Liver (tissue), 9 donors: ENCODE measurements around the gene ENTR1. TPM values are rescaled to one million over a fixed set of nuclear protein-coding genes. Genes with fewer than 3 reads are reported as not detected.
"Not testable (repeated sequence)": the region's sequence is repeated elsewhere in the genome, so short reads cannot be mapped to it uniquely, and the experiment has no call there.

Experiments used
- DNase-seq: peaks from one replicate; pipeline ENCODE4 v3.0.0-alpha.2; 2017; ENCODE audit warnings: low spot score
- H3K27ac ChIP-seq, 2 donors: one replicate each; pipeline ENCODE4 v1.7.0; 2013; ENCODE audit warnings: inconsistent platforms in 2 of 2, low read length in 2 of 2, control low read depth in 1 of 2, low read depth in 1 of 2, mild to moderate bottlenecking in 1 of 2
- H3K27me3 ChIP-seq, 4 donors: one replicate each; pipeline versions ENCODE4 v1.6.1 to v1.7.0; 2013; ENCODE audit warnings: low read length in 3 of 4, inconsistent platforms in 1 of 4, mild to moderate bottlenecking in 1 of 4, moderate library complexity in 1 of 4; ENCODE audit not compliant: control insufficient read depth in 4 of 4, insufficient read depth in 4 of 4
- H3K36me3 ChIP-seq, 4 donors: one replicate each; pipeline versions ENCODE4 v1.6.1 to v1.7.0; 2013; ENCODE audit warnings: low read length in 3 of 4, mild to moderate bottlenecking in 3 of 4, low read depth in 1 of 4, moderate library complexity in 1 of 4; ENCODE audit not compliant: control insufficient read depth in 4 of 4, insufficient read depth in 3 of 4
- H3K4me1 ChIP-seq, 4 donors: one replicate each; pipeline versions ENCODE4 v1.6.1 to v1.7.0; 2013; ENCODE audit warnings: low read length in 3 of 4, mild to moderate bottlenecking in 3 of 4, moderate library complexity in 1 of 4; ENCODE audit not compliant: control insufficient read depth in 4 of 4, insufficient read depth in 4 of 4
- H3K4me3 ChIP-seq, 3 donors: one replicate each; pipeline versions ENCODE4 v1.6.1 to v1.7.0; 2013; ENCODE audit warnings: low read length in 3 of 3, control low read depth in 1 of 3, low read depth in 1 of 3, mild to moderate bottlenecking in 1 of 3
- H3K9ac ChIP-seq, 2 donors: one replicate each; pipeline ENCODE4 v1.7.0; 2013; ENCODE audit warnings: low read length in 2 of 2, mild to moderate bottlenecking in 2 of 2, moderate library complexity in 2 of 2, control low read depth in 1 of 2, low read depth in 1 of 2
- H3K9me3 ChIP-seq, 4 donors: one replicate each; pipeline versions ENCODE4 v1.6.1 to v1.7.0; 2013; ENCODE audit warnings: low read length in 3 of 4; ENCODE audit not compliant: control insufficient read depth in 4 of 4
- ATF3 ChIP-seq: IDR thresholded peaks from 2 replicates; pipeline ENCODE4 v1.6.1; 2016; ENCODE audit warnings: antibody characterized with exemption
- CTCF ChIP-seq: fragments of 150-350 bp; IDR thresholded peaks from 2 replicates; pipeline ENCODE4 v1.5.1; 2017; ENCODE audit warnings: improper control_type of control experiment, low read depth, low read length; ENCODE audit not compliant: missing input control
- EGR1 ChIP-seq, 2 donors: IDR thresholded peaks; 2 replicates each; pipeline ENCODE4 v1.6.1; 2016 to 2018; ENCODE audit warnings: antibody characterized with exemption in 2 of 2, low read depth in 2 of 2
- FOXA1 ChIP-seq: IDR thresholded peaks from 2 replicates; pipeline ENCODE4 v1.6.1; 2016; ENCODE audit warnings: antibody characterized with exemption
- FOXA2 ChIP-seq: IDR thresholded peaks from 2 replicates; pipeline ENCODE4 v1.6.1; 2016; ENCODE audit warnings: antibody characterized with exemption
- GABPA ChIP-seq, 2 donors: IDR thresholded peaks in 1 of 2; conservative IDR thresholded peaks in 1 of 2; 2 replicates each; pipeline ENCODE4 v1.6.1; 2016; ENCODE audit warnings: antibody characterized with exemption in 2 of 2, mild to moderate bottlenecking in 1 of 2, moderate library complexity in 1 of 2
- HNF4A ChIP-seq, 2 donors: conservative IDR thresholded peaks; 2 replicates each; pipeline ENCODE4 v1.6.1; 2016; ENCODE audit warnings: antibody characterized with exemption in 2 of 2, mild to moderate bottlenecking in 2 of 2
- HNF4G ChIP-seq: IDR thresholded peaks from 2 replicates; pipeline ENCODE4 v1.6.1; 2016; ENCODE audit warnings: antibody characterized with exemption
- JUND ChIP-seq, 2 donors: IDR thresholded peaks; 2 replicates each; pipeline ENCODE4 v1.6.1; 2016; ENCODE audit warnings: antibody characterized with exemption in 2 of 2
- MAX ChIP-seq: IDR thresholded peaks from 2 replicates; pipeline ENCODE4 v1.6.1; 2016; ENCODE audit warnings: antibody characterized with exemption
- NR2F2 ChIP-seq: IDR thresholded peaks from 2 replicates; pipeline ENCODE4 v1.6.1; 2016; ENCODE audit warnings: antibody characterized with exemption
- RAD21 ChIP-seq, 2 donors: IDR thresholded peaks; 2 replicates each; pipeline ENCODE4 v1.6.1; 2016; ENCODE audit warnings: antibody characterized with exemption in 2 of 2, mild to moderate bottlenecking in 2 of 2
- REST ChIP-seq: IDR thresholded peaks from 2 replicates; pipeline ENCODE4 v1.6.1; 2016; ENCODE audit warnings: antibody characterized with exemption, mild to moderate bottlenecking
- RXRA ChIP-seq, 2 donors: IDR thresholded peaks; 2 replicates each; pipeline ENCODE4 v1.6.1; 2017 to 2018; ENCODE audit warnings: antibody characterized with exemption in 2 of 2, mild to moderate bottlenecking in 1 of 2
- SP1 ChIP-seq: IDR thresholded peaks from 2 replicates; pipeline ENCODE4 v1.6.1; 2018; ENCODE audit warnings: antibody characterized with exemption, mild to moderate bottlenecking
- TAF1 ChIP-seq: conservative IDR thresholded peaks from 2 replicates; pipeline ENCODE4 v1.6.1; 2016; ENCODE audit warnings: antibody characterized with exemption, mild to moderate bottlenecking
- YY1 ChIP-seq: IDR thresholded peaks from 2 replicates; pipeline ENCODE4 v1.6.1; 2016; ENCODE audit warnings: antibody characterized with exemption, mild to moderate bottlenecking
- ZBTB33 ChIP-seq: IDR thresholded peaks from 2 replicates; pipeline ENCODE4 v1.6.1; 2016; ENCODE audit warnings: antibody characterized with exemption
- WGBS: extraction: QIAGEN DNeasy Blood & Tissue Kit; methylation state at CpG from one replicate; pipeline ENCODE4 v1.1.7; 2013; 5-methylcytosine and 5-hydroxymethylcytosine counted together
- polyA plus RNA-seq, 2 donors: library from polyadenylated mRNA; stranded (reverse) in 1 of 2; unstranded in 1 of 2; fragments of 200-250 nt in 1 of 2; fragments of >200 nt in 1 of 2; fragmentation: Nextera tagmentation in 1 of 2; extraction: Ambion mirVana in 1 of 2; gene quantifications; one replicate each; pipeline versions ENCODE4 v1.2.1 to v1.2.3, GENCODE V29; 2013 to 2015
- total RNA-seq, 2 donors: library from RNA; depleted of rRNA; stranded (reverse); fragments of >200 nt; gene quantifications; one replicate each; pipeline ENCODE4 v1.2.3, GENCODE V29; 2014
- donor health status: healthy.
- donor health status: healthy.
- donor health status: healthy.
- donor health status: healthy.
- donor health status: healthy.

The ENTR1 gene
- total and polyA plus RNA-seq, 4 donors: 11.0 to 28.1 (median 19.1) TPM

GRCh38 chr9:136426787-136427186 is 16.4 kb upstream of the ENTR1 start:
- peaks cover 16 to 51% (median 27%) of the 10 kb centered on the region in 4 donors for H3K36me3 ChIP-seq
- H3K27ac ChIP-seq: no peak overlapping the region
- no peaks in the 10 kb centered on the region for H3K4me1 ChIP-seq
- no peak overlapping the region for H3K4me3 ChIP-seq
- TF ChIP-seq FOXA2 (no peak), SP1 (no peak), JUND (IDR thresholded peaks at IDR 0.05) (no peak), HNF4G (no peak), ATF3 (no peak), MAX (no peak)
- DNase-seq: no peak
- no peaks in the 10 kb centered on the region for H3K9me3 ChIP-seq
- no peaks in the 10 kb centered on the region for H3K27me3 ChIP-seq
- 97% methylated on average over 12 of the region's 12 CpGs for WGBS
- H3K9ac ChIP-seq: no peak overlapping the region

- not testable (repeated sequence) for H3K4me3 ChIP-seq, H3K9ac ChIP-seq, H3K27ac ChIP-seq, H3K27me3 ChIP-seq, H3K9me3 ChIP-seq, H3K4me1 ChIP-seq, DNase-seq
- 84% methylated on average over 7 of the region's 7 CpGs for WGBS
- H3K36me3 ChIP-seq: peaks cover 21 to 55% (median 33%) of the 10 kb centered on the region in 4 donors
These were observed 15.0 kb upstream of the ENTR1 start for GRCh38 chr9:136425367-136425766.

- H3K9me3 ChIP-seq: no peaks in the 10 kb centered on the region
- no peak overlapping the region for H3K27ac ChIP-seq
- no peaks in the 10 kb centered on the region for H3K27me3 ChIP-seq
- DNase-seq: no peak
- TF ChIP-seq TAF1 (no peak), RXRA (IDR thresholded peaks at IDR 0.05) (no peak), ZBTB33 (no peak), CTCF (no peak), GABPA (IDR thresholded peaks at IDR 0.05 in 1 of 2, conservative IDR thresholded peaks at IDR 0.05 in 1 of 2) (no peak), SP1 (no peak), YY1 (no peak), HNF4G (no peak), EGR1 (IDR thresholded peaks at IDR 0.05; ENCODE audit: low read depth in 2 of 2) (no peak), RAD21 (IDR thresholded peaks at IDR 0.05) (no peak), FOXA2 (no peak), JUND (IDR thresholded peaks at IDR 0.05) (no peak), NR2F2 (no peak), ATF3 (no peak), FOXA1 (no peak), HNF4A (conservative IDR thresholded peaks at IDR 0.05) (no peak), MAX (no peak), REST (no peak)
- H3K4me1 ChIP-seq: no peaks in the 10 kb centered on the region
- H3K4me3 ChIP-seq: no peak overlapping the region
- 86% methylated on average over 27 of the region's 27 CpGs for WGBS
- H3K9ac ChIP-seq: no peak overlapping the region
- peaks cover 19 to 51% (median 35%) of the 10 kb centered on the region in 4 donors for H3K36me3 ChIP-seq
These were observed 14.4 kb upstream of the ENTR1 start for GRCh38 chr9:136424750-136425362.
